Ovary (tissue), 3 donors: Measurements from ENCODE around the gene PLCB4.

ENCODE experiments used
- CTCF ChIP-seq, 3 donors: fragments of 450-650 bp in 2 of 3; fragments of 200-600 bp in 1 of 3; IDR thresholded peaks; one replicate each; pipeline versions ENCODE4 v1.5.1 to v1.8.0; 2016 to 2022; ENCODE audit warnings: antibody characterized with exemption in 3 of 3, mild to moderate bottlenecking in 1 of 3
- EP300 ChIP-seq: sonication (generic); formaldehyde crosslinking; IDR thresholded peaks from one replicate; pipeline ENCODE4 v1.6.1; 2017; ENCODE audit warnings: antibody characterized with exemption
- POLR2A ChIP-seq: fragments of 450-650 bp; IDR thresholded peaks from one replicate; pipeline ENCODE4 v1.6.1; 2017; ENCODE audit warnings: antibody characterized with exemption, mild to moderate bottlenecking, moderate library complexity
- donor health status: DM: no; HTN: no; CAD: no.

DNA sequence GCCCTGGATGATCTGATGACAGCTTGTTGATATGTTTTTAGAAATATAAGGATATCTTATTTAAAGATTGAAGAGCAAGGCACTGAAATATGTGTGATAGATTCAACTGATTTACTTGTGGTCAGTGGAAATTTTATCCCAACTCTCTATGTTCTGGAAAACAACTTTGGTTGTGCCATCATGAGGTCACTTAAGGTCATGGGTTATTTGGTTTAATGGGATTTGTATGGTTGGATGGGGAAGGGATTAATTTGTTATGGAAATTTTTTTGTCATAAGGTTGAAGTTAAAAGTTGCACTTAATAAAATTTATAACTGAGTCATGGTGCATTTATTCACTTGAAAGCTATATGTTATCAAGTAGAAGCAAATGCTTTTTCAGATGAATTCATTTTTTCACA lies 231.2 kb downstream of the PLCB4 start:
- no peak for TF ChIP-seq CTCF (IDR thresholded peaks at IDR 0.05)
- no peak for TF ChIP-seq POLR2A
- no peak for TF ChIP-seq EP300
